Body of pancreas (tissue), 4 donors: ENCODE data around the gene STARD3.

Experiments used
- POLR2A ChIP-seq, 3 donors: fragments of 450-650 bp; IDR thresholded peaks; one replicate each; pipeline ENCODE4 v1.6.1; 2016; ENCODE audit warnings: antibody characterized with exemption in 3 of 3, mild to moderate bottlenecking in 2 of 3
- TF ChIP-seq, protein P1 (sequence below), 7 experiments: fragments of 450-650 bp in 4 of 7; fragments of 200-600 bp in 3 of 7; sonication (generic) in 3 of 7; IDR thresholded peaks; one replicate each; pipeline ENCODE4 v1.5.1; 2016 to 2019; ENCODE audit warnings: antibody characterized with exemption in 7 of 7

GRCh38 chr17:39609416-39610025 lies 27.4 kb upstream of the STARD3 start:
- TF ChIP-seq, protein P1, sequence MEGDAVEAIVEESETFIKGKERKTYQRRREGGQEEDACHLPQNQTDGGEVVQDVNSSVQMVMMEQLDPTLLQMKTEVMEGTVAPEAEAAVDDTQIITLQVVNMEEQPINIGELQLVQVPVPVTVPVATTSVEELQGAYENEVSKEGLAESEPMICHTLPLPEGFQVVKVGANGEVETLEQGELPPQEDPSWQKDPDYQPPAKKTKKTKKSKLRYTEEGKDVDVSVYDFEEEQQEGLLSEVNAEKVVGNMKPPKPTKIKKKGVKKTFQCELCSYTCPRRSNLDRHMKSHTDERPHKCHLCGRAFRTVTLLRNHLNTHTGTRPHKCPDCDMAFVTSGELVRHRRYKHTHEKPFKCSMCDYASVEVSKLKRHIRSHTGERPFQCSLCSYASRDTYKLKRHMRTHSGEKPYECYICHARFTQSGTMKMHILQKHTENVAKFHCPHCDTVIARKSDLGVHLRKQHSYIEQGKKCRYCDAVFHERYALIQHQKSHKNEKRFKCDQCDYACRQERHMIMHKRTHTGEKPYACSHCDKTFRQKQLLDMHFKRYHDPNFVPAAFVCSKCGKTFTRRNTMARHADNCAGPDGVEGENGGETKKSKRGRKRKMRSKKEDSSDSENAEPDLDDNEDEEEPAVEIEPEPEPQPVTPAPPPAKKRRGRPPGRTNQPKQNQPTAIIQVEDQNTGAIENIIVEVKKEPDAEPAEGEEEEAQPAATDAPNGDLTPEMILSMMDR (IDR thresholded peaks at IDR 0.05) = no peak
- no peak for TF ChIP-seq POLR2A (IDR thresholded peaks at IDR 0.05)
